G401.6 (cell line): Measurements from ENCODE around the gene MARCHF10.
"Not testable (repeated sequence)": the region's sequence is repeated elsewhere in the genome, so short reads cannot be mapped to it uniquely, and the experiment has no call there.

Experiments used
- FAIRE-seq: peaks from 2 replicates; lab custom pipeline; 2012; peaks lifted over from hg19 to GRCh38; lab: Jason Lieb, UNC

The MARCHF10 gene

GRCh38 chr17:62716834-62717588 lies 91.1 kb downstream of the MARCHF10 start:
- FAIRE-seq: no peak

GRCh38 chr17:62715882-62716390 lies 92.2 kb downstream of the MARCHF10 start:
- no peak for FAIRE-seq

- FAIRE-seq: no peak
Observed at GRCh38 chr17:62714016-62714777, 93.9 kb downstream of the MARCHF10 start.

GRCh38 chr17:62713086-62713881 lies 94.8 kb downstream of the MARCHF10 start:
- FAIRE-seq: no peak

- FAIRE-seq: no peak
Observed at GRCh38 chr17:62712171-62712581, 95.9 kb downstream of the MARCHF10 start.

GRCh38 chr17:62708587-62708986 lies 99.5 kb downstream of the MARCHF10 start:
- FAIRE-seq: no peak

GRCh38 chr17:62707425-62707739 lies 100.7 kb downstream of the MARCHF10 start:
- no peak for FAIRE-seq

GRCh38 chr17:62706598-62707424 lies 101.3 kb downstream of the MARCHF10 start:
- no peak for FAIRE-seq

GRCh38 chr17:62705778-62706597 lies 102.1 kb downstream of the MARCHF10 start:
- no peak for FAIRE-seq

GRCh38 chr17:62705156-62705777 lies 102.8 kb downstream of the MARCHF10 start:
- FAIRE-seq: no peak

GRCh38 chr17:62704381-62704971 lies 103.6 kb downstream of the MARCHF10 start:
- FAIRE-seq: no peak

GRCh38 chr17:62703776-62704380 lies 104.2 kb downstream of the MARCHF10 start:
- FAIRE-seq: no peak

GRCh38 chr17:62703261-62703775 lies 104.8 kb downstream of the MARCHF10 start:
- no peak for FAIRE-seq

- no peak for FAIRE-seq
Observed at GRCh38 chr17:62702746-62703260, 105.3 kb downstream of the MARCHF10 start.

GRCh38 chr17:62701706-62702085 lies 106.4 kb downstream of the MARCHF10 start:
- no peak for FAIRE-seq

- FAIRE-seq: no peak
Observed at GRCh38 chr17:62700964-62701705, 107.0 kb downstream of the MARCHF10 start.

- not testable (repeated sequence) for FAIRE-seq
Observed at GRCh38 chr17:62698459-62698858, 109.7 kb downstream of the MARCHF10 start.

GRCh38 chr17:62696726-62697490 lies 111.2 kb downstream of the MARCHF10 start:
- FAIRE-seq: no peak
